Transverse colon (tissue), 4 donors: ENCODE results near the gene PPP1R3D. TPM values are rescaled to one million over a fixed set of nuclear protein-coding genes. Genes with fewer than 3 reads are reported as not detected.

Experiments used
- DNase-seq: peaks from one replicate; pipeline ENCODE4 v3.0.0-alpha.2; 2019
- H3K27ac ChIP-seq, 4 donors: fragments of 200-600 bp; sonication (generic); 2 replicates each; pipeline ENCODE4 v1.5.1; 2016 to 2018; ENCODE audit warnings: inconsistent platforms in 4 of 4
- H3K27me3 ChIP-seq: fragments of 200-600 bp; sonication (generic); 2 replicates; pipeline ENCODE4 v1.5.1; 2017; ENCODE audit warnings: inconsistent platforms
- H3K36me3 ChIP-seq, 4 donors: fragments of 200-600 bp; sonication (generic); 2 replicates each; pipeline ENCODE4 v1.5.1; 2017 to 2019; ENCODE audit warnings: inconsistent platforms in 4 of 4
- H3K4me1 ChIP-seq, 4 donors: fragments of 200-600 bp; sonication (generic); 2 replicates each; pipeline ENCODE4 v1.5.1; 2017 to 2020; ENCODE audit warnings: inconsistent platforms in 4 of 4
- H3K4me3 ChIP-seq, 4 donors: fragments of 200-600 bp; sonication (generic); 1 replicate in 1 of 4; 2 replicates in 3 of 4; pipeline versions ENCODE4 v1.5.1 to v1.6.1; 2017 to 2019; ENCODE audit warnings: inconsistent platforms in 4 of 4
- H3K9me3 ChIP-seq, 2 donors: fragments of 200-600 bp; sonication (generic); 2 replicates each; pipeline ENCODE4 v1.5.1; 2017 to 2019; ENCODE audit warnings: inconsistent platforms in 2 of 2
- EP300 ChIP-seq: sonication (generic); formaldehyde crosslinking; IDR thresholded peaks from one replicate; pipeline ENCODE4 v1.6.1; 2017; ENCODE audit warnings: antibody characterized with exemption, low read depth
- POLR2A ChIP-seq: fragments of 450-650 bp; IDR thresholded peaks from one replicate; pipeline ENCODE4 v1.6.1; 2016; ENCODE audit warnings: antibody characterized with exemption, mild to moderate bottlenecking, moderate library complexity
- POLR2AphosphoS5 ChIP-seq, 3 donors: sonication (generic); formaldehyde crosslinking; IDR thresholded peaks; one replicate each; pipeline ENCODE4 v1.6.1; 2016; ENCODE audit warnings: antibody characterized with exemption in 3 of 3
- WGBS, 2 donors: methylation state at CpG; one replicate each; pipeline ENCODE4 v1.1.5; 2018; ENCODE audit warnings: low coverage in 1 of 2; 5-methylcytosine and 5-hydroxymethylcytosine counted together
- in situ Hi-C, 4 donors: fragments of 200-750 bp; cut with MboI; loops; one replicate each; pipeline versions ENCODE4 v1.15.0 to v1.15.1; 2017; ENCODE audit warnings: low sequenced_read_pairs in 3 of 4, low pct_ligation_motif_present in 1 of 4, low pct_unique_long_range_greater_than_20kb in 1 of 4
- intact Hi-C: fragments of 100-400 bp; cut with DNase I; formaldehyde crosslinking; loops from one replicate; pipeline ENCODE4 v1.15.1; 2023; ENCODE audit warnings: low total_unique reads
- total RNA-seq, 4 donors: library from RNA; depleted of rRNA; stranded (reverse); fragments of >200 nt; gene quantifications; one replicate each; pipeline ENCODE4 v1.1.0, GENCODE V29; 2016
- TF ChIP-seq, protein P1 (sequence below), 5 experiments: fragments of 200-600 bp in 3 of 5; fragments of 450-650 bp in 2 of 5; sonication (generic) in 3 of 5; IDR thresholded peaks; 1 replicate in 2 of 5; 2 replicates in 3 of 5; pipeline ENCODE4 v1.5.1; 2016 to 2017; ENCODE audit warnings: antibody characterized with exemption in 5 of 5, inconsistent platforms in 3 of 5, mild to moderate bottlenecking in 2 of 5, moderate library complexity in 1 of 5

PPP1R3D gene
- total RNA-seq, 4 donors from 2014 or later, result 6.0 to 17.6 (median 12.2) TPM

DNA sequence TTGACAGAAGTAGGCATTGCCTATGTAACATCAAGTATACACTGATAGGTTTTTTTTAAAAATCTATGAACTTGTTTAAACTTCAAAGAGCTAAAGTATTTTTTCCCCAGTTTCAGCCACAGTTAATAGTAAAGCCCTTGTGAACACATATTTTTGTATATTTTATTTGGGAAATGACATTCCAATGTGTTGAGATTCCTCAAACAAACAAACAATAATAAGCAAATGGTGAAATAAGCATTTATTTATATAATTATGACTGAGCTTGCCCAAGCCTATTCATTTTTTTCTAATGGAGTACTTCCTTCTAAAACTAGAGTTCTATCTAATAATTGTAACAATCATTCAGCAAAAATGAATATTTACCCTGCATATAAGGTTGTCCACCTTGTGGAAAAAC lies 19.2 kb downstream of the PPP1R3D start:
- no peak for DNase-seq
- in situ Hi-C loops, result no loop called here
- no peak overlapping the region for H3K27ac ChIP-seq
- TF ChIP-seq, protein P1, sequence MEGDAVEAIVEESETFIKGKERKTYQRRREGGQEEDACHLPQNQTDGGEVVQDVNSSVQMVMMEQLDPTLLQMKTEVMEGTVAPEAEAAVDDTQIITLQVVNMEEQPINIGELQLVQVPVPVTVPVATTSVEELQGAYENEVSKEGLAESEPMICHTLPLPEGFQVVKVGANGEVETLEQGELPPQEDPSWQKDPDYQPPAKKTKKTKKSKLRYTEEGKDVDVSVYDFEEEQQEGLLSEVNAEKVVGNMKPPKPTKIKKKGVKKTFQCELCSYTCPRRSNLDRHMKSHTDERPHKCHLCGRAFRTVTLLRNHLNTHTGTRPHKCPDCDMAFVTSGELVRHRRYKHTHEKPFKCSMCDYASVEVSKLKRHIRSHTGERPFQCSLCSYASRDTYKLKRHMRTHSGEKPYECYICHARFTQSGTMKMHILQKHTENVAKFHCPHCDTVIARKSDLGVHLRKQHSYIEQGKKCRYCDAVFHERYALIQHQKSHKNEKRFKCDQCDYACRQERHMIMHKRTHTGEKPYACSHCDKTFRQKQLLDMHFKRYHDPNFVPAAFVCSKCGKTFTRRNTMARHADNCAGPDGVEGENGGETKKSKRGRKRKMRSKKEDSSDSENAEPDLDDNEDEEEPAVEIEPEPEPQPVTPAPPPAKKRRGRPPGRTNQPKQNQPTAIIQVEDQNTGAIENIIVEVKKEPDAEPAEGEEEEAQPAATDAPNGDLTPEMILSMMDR (IDR thresholded peaks at IDR 0.05), result no peak
- TF ChIP-seq POLR2AphosphoS5 (IDR thresholded peaks at IDR 0.05), result no peak
- TF ChIP-seq POLR2A, result no peak
- TF ChIP-seq EP300, result no peak
- intact Hi-C loops, result no loop called here
- peaks cover 0 to 18% (median 11%) of the 10 kb centered on the region in 4 donors for H3K4me1 ChIP-seq
- H3K36me3 ChIP-seq, result no peaks in the 10 kb centered on the region
- H3K4me3 ChIP-seq, result no peak overlapping the region
- H3K9me3 ChIP-seq, result no peaks in the 10 kb centered on the region
- no peaks in the 10 kb centered on the region for H3K27me3 ChIP-seq

DNA sequence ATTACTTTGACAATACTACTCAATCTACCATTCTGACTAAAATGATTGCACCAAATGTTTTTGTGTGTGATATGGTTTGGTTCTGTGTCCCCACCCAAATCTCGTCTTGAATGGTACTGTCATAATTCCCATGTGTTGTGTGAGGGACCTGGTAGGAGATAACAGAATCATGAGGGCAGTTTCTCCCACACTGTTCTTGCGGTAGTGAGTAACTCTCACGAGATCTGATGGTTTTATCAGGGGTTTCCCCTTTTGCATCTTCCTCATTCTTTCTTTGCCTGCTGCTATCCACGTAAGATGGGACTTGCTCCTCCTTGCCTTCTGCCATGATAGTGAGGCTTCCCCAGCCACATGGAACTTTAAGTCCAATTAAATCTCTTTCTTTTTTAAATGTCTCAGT lies 27.5 kb downstream of the PPP1R3D start:
- no peaks in the 10 kb centered on the region for H3K36me3 ChIP-seq
- H3K4me3 ChIP-seq, result no peak overlapping the region
- no peaks in the 10 kb centered on the region for H3K9me3 ChIP-seq
- no peak overlapping the region for H3K27ac ChIP-seq
- DNase-seq, result no peak
- TF ChIP-seq, protein P1 (IDR thresholded peaks at IDR 0.05), result no peak
- TF ChIP-seq EP300 (no peak), POLR2AphosphoS5 (IDR thresholded peaks at IDR 0.05) (no peak), POLR2A (no peak)
- H3K27me3 ChIP-seq, result peaks cover 6% of the 10 kb centered on the region
- H3K4me1 ChIP-seq, result no peaks in the 10 kb centered on the region
- 46 to 50% methylated on average over 3 to 4 of the region's 4 CpGs for WGBS, 2 donors
- intact Hi-C loops, result no loop called here
- in situ Hi-C loops, result no loop called here

DNA sequence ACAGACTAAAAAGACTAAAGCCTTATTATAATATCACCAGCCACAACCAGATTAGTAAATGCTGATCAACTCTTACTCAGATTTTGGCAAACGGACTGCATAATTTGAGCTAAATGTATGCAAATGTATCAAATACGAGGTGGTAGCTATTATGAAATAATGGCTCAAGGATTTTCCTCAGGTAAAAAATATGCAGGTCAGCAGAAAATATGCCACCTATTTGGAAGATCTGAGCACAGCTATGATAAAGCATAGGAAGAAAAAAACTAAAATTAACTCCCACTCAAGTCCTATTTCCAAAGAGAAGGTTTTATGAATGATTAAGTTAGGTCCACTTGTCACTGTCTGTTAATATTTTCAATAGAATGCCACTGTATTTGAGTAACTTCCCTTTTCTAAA lies 29.1 kb downstream of the PPP1R3D start:
- Histone ChIP-seq H3K4me1 (no peaks in the 10 kb centered on the region), H3K9me3 (no peaks in the 10 kb centered on the region), H3K27me3 (peaks cover 6% of the 10 kb centered on the region), H3K27ac (no peak overlapping the region), H3K4me3 (no peak overlapping the region), H3K36me3 (no peaks in the 10 kb centered on the region)
- intact Hi-C loops, result no loop called here
- in situ Hi-C loops, result no loop called here
- DNase-seq, result no peak
- TF ChIP-seq EP300 (no peak), POLR2AphosphoS5 (IDR thresholded peaks at IDR 0.05) (no peak), POLR2A (no peak)
- TF ChIP-seq, protein P1 (IDR thresholded peaks at IDR 0.05), result no peak
- 79 to 86% methylated on average over 2 of the region's 2 CpGs for WGBS, 2 donors

DNA sequence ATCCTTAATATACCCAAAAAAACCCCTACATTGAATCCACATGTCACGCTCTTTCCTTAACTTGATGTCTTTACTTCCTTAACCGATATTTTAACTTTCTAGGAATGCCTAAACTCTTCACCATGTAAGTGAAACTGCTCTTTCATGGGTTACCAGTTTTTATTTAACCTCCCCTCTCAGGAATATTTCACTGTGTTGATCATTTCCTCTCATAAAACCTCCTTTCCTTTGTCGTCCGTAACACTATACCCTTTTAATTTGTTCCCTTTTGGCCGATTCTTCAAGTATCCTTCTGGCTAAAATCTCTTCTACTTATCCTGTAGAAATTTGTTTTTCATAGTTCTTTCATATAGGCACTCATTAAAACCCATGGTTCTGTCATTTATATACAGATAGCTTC lies 31.2 kb downstream of the PPP1R3D start:
- 91 to 96% methylated on average over 5 of the region's 5 CpGs for WGBS, 2 donors
- in situ Hi-C loops (no loop called here), intact Hi-C loops (no loop called here)

More for the DNA sequence above, 31.2 kb downstream of the PPP1R3D start:
- no peak overlapping the region for H3K4me3 ChIP-seq
- TF ChIP-seq POLR2AphosphoS5 (IDR thresholded peaks at IDR 0.05) (no peak), POLR2A (no peak), EP300 (no peak)
- TF ChIP-seq, protein P1 (IDR thresholded peaks at IDR 0.05), result no peak
- no peaks in the 10 kb centered on the region for H3K9me3 ChIP-seq
- no peaks in the 10 kb centered on the region for H3K4me1 ChIP-seq
- no peak overlapping the region for H3K27ac ChIP-seq
- no peak for DNase-seq
- peaks cover 6% of the 10 kb centered on the region for H3K27me3 ChIP-seq
- H3K36me3 ChIP-seq, result no peaks in the 10 kb centered on the region
